ENCODE data around the gene PTPRG.

PTPRG gene

GRCh38 chr3:61639991-61640390 is 78.6 kb downstream of the PTPRG start:
- no peak overlapping the region for H3K27ac ChIP-seq
- H3K4me3 ChIP-seq: no peak overlapping the region

- no peak overlapping the region for H3K27ac ChIP-seq
Observed at GRCh38 chr3:61645148-61645547, 83.8 kb downstream of the PTPRG start.

GRCh38 chr3:61646360-61646759 is 85.0 kb downstream of the PTPRG start:
- H3K4me3 ChIP-seq: no peak overlapping the region
- H3K27ac ChIP-seq: no peak overlapping the region

More at GRCh38 chr3:61645148-61645547, 83.8 kb downstream of the PTPRG start:
- no peak overlapping the region for H3K4me3 ChIP-seq

GRCh38 chr3:61646851-61647525 is 85.6 kb downstream of the PTPRG start:
- Histone ChIP-seq H3K4me3 (no peak overlapping the region), H3K27ac (no peak overlapping the region)

GRCh38 chr3:61648481-61648880 is 87.1 kb downstream of the PTPRG start:
- no peak overlapping the region for H3K4me3 ChIP-seq
- no peak overlapping the region for H3K27ac ChIP-seq

GRCh38 chr3:61649381-61650170 is 88.2 kb downstream of the PTPRG start:
- no peak overlapping the region for H3K4me3 ChIP-seq
- no peak overlapping the region for H3K27ac ChIP-seq

GRCh38 chr3:61650276-61650675 is 88.9 kb downstream of the PTPRG start:
- no peak overlapping the region for H3K27ac ChIP-seq
- H3K4me3 ChIP-seq: no peak overlapping the region

GRCh38 chr3:61650719-61651410 is 89.5 kb downstream of the PTPRG start:
- no peak overlapping the region for H3K4me3 ChIP-seq
- H3K27ac ChIP-seq: no peak overlapping the region

- Histone ChIP-seq H3K4me3 (no peak overlapping the region), H3K27ac (no peak overlapping the region)
Observed at GRCh38 chr3:61657689-61658088, 96.3 kb downstream of the PTPRG start.

GRCh38 chr3:61662861-61663260 is 101.5 kb downstream of the PTPRG start:
- no peak overlapping the region for H3K27ac ChIP-seq
- no peak overlapping the region for H3K4me3 ChIP-seq

- Histone ChIP-seq H3K27ac (peak overlapping the region in 4 of 21 experiments; percentile 5 to 62 (median 46)), H3K4me3 (no peak overlapping the region)
Observed at GRCh38 chr3:61663356-61664104, 102.2 kb downstream of the PTPRG start.

- peak overlapping the region in 3 of 21 experiments; percentile 5 to 50 (median 43) for H3K27ac ChIP-seq
- H3K4me3 ChIP-seq: no peak overlapping the region
Observed at GRCh38 chr3:61664105-61664482, 102.7 kb downstream of the PTPRG start.

GRCh38 chr3:61665121-61665520 is 103.8 kb downstream of the PTPRG start:
- Histone ChIP-seq H3K27ac (no peak overlapping the region), H3K4me3 (no peak overlapping the region)

GRCh38 chr3:61665987-61666386 is 104.6 kb downstream of the PTPRG start:
- no peak overlapping the region for H3K27ac ChIP-seq
- H3K4me3 ChIP-seq: no peak overlapping the region

- no peak overlapping the region for H3K4me3 ChIP-seq
- H3K27ac ChIP-seq: no peak overlapping the region
Observed at GRCh38 chr3:61666615-61667330, 105.4 kb downstream of the PTPRG start.

- Histone ChIP-seq H3K27ac (no peak overlapping the region), H3K4me3 (no peak overlapping the region)
Observed at GRCh38 chr3:61667383-61667782, 106.0 kb downstream of the PTPRG start.

- H3K4me3 ChIP-seq: no peak overlapping the region
- H3K27ac ChIP-seq: no peak overlapping the region
Observed at GRCh38 chr3:61667814-61668213, 106.4 kb downstream of the PTPRG start.

- Histone ChIP-seq H3K4me3 (no peak overlapping the region), H3K27ac (no peak overlapping the region)
Observed at GRCh38 chr3:61668317-61668864, 107.0 kb downstream of the PTPRG start.

- H3K27ac ChIP-seq: no peak overlapping the region
- no peak overlapping the region for H3K4me3 ChIP-seq
Observed at GRCh38 chr3:61669203-61669602, 107.8 kb downstream of the PTPRG start.
